ENCODE results near the gene LACTBL1.
A peak's percentile ranks its signal among the peaks of the same experiment; 100 is the strongest.

LACTBL1 gene

DNA sequence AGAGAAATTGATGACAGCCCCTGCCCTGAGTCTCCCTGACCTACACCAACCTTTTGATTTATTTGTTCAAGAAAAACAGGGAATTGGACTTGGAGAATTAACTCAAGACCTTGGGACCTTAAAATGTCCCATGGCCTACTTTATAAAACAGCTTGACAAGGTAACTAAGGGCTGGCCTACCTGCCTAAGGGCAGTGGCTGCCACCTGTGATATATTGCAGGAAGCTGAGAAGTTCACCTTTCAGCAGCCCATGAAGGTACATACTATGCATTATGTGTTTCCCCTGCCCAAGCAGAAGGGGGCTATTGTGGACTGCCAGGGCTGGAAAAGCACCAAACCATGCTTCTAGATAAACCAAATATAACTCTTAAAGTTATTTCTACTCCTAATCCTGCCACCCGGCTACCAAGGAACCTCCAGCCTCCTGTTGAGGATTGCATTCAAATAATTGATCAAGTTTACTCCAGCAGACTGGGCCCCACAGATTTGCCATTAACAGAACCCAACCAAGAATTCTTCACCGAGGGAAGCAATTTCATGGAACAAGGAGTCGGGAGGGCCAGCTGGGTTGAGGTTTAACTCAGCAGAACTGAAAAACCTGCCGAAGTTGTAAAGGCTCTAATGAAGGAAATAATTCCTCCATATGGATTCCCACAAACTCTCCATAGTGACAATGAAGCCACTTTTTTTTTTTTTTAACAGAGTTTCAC lies 28.2 kb downstream of the LACTBL1 start:
- DNase-seq = no peak

DNA sequence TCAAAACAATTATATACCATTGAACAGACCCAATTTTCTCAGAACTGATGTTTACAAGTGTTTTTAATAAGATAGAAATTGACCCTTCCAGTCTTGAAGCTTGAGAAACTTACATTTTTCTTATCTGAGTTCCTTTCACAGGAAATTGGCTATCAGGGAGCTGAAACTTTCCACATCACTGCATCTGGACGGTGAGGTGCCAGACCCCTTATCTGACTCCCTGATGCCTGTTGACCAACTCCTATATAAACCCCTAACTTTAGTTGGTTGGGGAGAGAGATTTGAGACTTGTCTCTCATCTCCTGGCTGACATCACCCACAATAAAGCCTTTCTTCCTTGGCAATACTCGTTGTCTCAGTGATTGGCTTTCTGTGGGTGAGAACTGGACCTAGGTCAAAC lies 31.4 kb downstream of the LACTBL1 start:
- no peak for DNase-seq

- no peak for DNase-seq
These were observed 36.0 kb downstream of the LACTBL1 start for GRCh38 chr1:22936681-22937080.

GRCh38 chr1:22935433-22935832 lies 37.2 kb downstream of the LACTBL1 start:
- no peak for DNase-seq

- DNase-seq = no peak
These were observed 39.7 kb downstream of the LACTBL1 start for GRCh38 chr1:22932803-22933470.

- no peak for DNase-seq
These were observed 42.3 kb downstream of the LACTBL1 start for GRCh38 chr1:22930240-22930912.

GRCh38 chr1:22925111-22925510 lies 47.6 kb downstream of the LACTBL1 start:
- no peak for DNase-seq

DNA sequence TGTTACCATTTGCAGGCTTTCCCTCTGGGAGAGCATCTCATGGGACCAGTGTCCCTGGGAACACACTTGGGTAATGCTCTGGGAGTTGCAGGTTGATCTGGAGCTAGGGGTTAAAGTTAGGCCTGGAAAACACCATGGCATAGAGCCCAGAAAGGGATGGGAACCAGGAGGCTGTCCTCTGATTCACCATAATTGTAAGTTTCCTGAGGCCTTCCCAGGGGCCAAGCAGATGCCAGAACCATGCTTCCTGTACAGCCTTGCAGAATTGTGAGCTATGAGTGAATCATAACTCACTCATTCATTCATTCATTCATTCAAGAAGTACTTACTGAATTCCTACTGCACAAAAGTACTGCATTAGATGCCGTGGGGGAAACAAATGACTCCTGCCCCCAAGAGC lies 50.0 kb downstream of the LACTBL1 start:
- DNase-seq = no peak

DNA sequence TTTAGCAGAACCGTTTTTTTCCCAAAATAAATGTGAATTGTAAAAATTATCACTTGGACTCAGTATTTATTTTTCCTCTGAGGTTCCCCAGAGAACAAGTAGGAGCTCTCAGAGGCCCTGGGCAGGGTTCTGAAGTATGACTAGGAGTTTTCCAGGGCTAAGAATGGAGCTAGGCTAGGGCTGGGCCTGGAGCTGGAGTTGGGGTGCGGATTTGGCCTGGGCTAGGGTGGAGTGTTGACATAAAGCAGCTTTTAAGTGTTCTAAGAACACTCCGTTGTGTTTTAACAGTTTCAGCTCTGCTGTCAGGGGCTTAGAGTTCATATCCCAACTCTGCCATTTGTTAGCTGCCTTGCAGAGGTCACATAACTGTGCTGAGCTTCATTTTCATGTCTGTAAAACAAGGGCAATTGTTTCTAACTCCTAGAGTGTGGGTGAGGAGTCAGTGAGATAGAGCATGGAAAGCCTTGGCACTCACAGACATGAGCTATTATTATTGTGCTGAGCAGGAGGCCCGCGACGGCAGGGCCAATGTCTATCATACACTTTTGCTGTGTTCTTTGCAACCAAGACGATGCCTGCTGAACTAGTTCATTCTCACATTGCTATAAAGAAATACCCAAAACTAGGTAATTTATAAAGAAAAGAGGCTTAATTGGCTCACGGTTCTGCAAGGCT lies 51.1 kb downstream of the LACTBL1 start:
- no peak for DNase-seq

- no peak for DNase-seq
These were observed 51.8 kb downstream of the LACTBL1 start for GRCh38 chr1:22920734-22921451.

DNA sequence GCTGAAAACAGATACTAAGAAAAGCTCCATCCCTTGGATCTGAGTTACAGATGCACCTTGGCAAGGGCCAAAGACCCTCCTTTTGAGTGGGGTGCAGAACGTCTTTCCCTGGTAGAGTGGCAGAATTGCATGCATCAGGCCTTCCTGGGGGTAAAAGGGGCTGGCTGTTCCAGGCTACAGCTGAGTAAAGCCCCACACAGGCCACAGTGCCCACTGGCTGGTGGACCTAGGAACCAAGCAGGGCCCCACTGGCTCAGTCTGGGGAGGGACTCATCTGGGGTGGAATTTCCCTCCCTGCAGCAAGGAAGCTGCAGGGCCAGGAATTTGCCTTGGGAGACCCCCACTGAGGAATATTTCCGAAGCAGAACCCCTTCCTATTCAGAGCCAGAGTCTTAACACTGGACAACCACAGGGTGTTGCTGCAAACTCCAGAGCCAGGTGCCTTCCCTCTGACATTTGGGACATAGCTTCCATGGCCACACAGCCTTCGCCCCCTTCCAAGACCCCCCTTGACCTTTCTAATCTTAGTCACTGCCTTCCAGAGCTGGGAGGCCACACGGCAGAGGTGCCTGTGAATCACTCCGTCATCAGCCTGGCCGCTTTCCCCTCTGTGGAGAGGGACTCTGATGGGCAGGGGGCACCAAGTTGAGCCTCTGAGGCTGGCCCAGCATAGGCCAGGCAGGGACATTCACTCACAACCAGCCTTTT lies 52.5 kb downstream of the LACTBL1 start:
- DNase-seq = no peak

GRCh38 chr1:22919341-22920025 lies 53.2 kb downstream of the LACTBL1 start:
- no peak for DNase-seq

DNA sequence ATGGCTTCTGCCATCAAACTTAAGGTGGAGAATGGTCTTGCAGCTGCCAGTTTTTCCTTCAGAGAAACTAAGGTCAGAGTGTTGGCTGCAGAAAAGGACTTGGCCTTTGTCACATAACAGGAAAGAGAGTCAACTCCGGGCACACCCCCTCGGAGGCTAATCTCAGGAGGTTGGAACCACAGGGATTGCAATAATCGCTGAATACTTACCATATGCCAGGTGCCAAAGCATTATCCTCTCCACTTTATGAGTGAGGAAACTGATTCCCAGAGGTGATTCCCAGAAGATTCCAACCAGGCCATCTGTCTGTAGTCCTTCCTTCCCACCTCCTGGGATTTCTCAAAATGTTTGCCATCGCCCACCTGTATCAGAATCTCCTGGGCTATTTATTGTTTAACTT lies 54.0 kb downstream of the LACTBL1 start:
- DNase-seq = peak; percentile 84

DNA sequence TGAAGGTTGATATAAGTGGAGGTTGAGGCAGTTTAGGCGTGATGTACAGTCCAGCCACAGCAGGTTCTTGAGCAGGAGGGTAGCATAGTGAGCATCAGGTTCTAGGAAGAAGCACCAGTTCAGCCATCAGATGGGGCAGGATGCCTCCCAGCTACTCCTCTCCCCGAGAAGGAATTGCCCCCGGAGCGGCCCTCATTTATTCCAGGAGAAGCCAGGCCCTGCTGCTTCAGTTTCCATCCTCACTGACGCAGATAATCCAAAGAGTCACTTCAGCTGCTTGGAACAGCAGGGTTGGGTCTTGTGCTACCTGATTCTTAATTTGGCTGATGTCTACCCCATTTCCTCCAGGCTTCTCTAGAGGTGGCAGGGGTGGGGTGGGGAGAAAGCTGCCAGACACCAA lies 54.7 kb downstream of the LACTBL1 start:
- no peak for DNase-seq

DNA sequence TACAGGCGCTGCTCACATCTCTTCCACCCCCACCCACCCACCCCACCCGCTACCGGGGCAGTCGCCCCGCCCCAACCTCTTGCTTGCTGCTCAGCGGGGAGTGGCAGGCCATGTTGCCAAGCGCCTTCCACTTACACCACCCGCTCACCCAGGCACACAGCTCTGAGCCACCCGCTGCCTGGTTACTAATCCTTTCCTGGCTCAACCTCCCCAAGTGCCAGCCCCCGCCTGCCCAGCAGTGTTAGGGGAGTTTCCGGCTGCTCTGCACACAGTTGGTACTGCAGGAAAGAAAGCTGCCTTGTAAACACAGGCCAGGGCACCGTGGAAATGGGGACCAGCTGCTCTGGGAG lies 56.2 kb downstream of the LACTBL1 start:
- peak; percentile 96 for DNase-seq

DNA sequence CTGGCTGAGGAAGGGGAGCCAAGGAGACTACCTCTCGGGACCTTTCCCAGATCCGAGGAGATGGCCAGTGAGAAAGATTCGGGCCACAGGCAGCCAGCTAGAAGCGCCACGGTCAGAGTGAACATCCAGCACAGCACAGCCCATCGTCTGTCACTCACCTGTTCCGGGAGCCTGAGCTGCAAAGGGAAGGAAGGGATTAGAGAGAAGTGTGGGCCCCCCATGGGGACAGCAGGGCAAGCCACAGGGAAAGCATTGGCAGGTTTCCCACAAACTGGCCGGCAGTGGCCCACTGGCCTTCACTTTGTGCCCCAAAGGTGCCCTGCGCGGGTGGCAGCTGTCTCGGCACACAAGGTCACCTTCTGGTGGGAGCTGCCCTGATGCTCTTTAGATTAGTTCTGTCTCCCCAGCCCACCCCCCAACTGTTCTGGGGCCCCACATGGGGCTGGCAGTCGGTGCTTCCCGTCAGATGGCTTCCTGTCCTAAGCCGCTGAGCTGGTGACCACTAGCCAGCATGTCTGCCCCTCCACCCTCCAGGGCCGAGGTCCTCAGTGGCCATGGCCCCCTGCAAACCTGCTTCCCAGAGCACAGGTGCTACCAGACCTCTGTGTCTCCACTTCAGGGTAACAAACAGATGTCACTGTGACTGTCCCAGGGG lies 56.7 kb downstream of the LACTBL1 start:
- peak; percentile 72 for DNase-seq

- DNase-seq = no peak
These were observed 57.4 kb downstream of the LACTBL1 start for GRCh38 chr1:22915231-22915630.

DNA sequence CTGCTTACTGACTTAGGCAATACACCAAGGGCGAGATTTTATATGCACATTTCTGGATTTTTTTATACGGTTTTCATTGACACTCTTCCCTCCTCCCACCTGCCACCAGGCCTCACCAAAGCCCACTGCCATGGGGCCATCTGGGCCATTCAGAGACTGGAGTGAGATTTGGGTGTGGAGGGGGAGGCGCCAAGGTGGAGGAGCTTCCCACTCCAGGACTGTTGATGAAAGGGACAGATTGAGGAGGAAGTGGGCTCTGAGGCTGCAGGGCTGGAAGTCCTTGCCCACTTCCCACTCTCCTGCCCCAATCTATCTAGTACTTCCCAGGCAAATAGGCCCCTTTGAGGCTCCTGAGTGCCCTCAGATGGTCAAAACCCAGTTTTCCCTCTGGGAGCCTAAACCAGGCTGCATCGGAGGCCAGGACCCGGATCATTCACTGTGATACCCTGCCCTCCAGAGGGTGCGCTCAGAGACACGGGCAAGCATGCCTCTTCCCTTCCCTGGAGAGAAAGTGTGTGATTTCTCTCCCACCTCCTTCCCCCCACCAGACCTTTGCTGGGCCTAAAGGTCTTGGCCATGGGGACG lies 57.9 kb downstream of the LACTBL1 start:
- no peak for DNase-seq

GRCh38 chr1:22914156-22914555 lies 58.5 kb downstream of the LACTBL1 start:
- no peak for DNase-seq

- no peak for DNase-seq
These were observed 59.1 kb downstream of the LACTBL1 start for GRCh38 chr1:22913421-22914141.
